Transverse colon (tissue), 4 donors: ENCODE results near the gene EYS.

Experiments used
- POLR2A ChIP-seq: fragments of 450-650 bp; IDR thresholded peaks from one replicate; pipeline ENCODE4 v1.6.1; 2016; ENCODE audit warnings: antibody characterized with exemption, mild to moderate bottlenecking, moderate library complexity
- POLR2AphosphoS5 ChIP-seq, 3 donors: sonication (generic); formaldehyde crosslinking; IDR thresholded peaks; one replicate each; pipeline ENCODE4 v1.6.1; 2016; ENCODE audit warnings: antibody characterized with exemption in 3 of 3
- TF ChIP-seq, protein P1 (sequence below), 5 experiments: fragments of 200-600 bp in 3 of 5; fragments of 450-650 bp in 2 of 5; sonication (generic) in 3 of 5; IDR thresholded peaks; 1 replicate in 2 of 5; 2 replicates in 3 of 5; pipeline ENCODE4 v1.5.1; 2016 to 2017; ENCODE audit warnings: antibody characterized with exemption in 5 of 5, inconsistent platforms in 3 of 5, mild to moderate bottlenecking in 2 of 5, moderate library complexity in 1 of 5

DNA sequence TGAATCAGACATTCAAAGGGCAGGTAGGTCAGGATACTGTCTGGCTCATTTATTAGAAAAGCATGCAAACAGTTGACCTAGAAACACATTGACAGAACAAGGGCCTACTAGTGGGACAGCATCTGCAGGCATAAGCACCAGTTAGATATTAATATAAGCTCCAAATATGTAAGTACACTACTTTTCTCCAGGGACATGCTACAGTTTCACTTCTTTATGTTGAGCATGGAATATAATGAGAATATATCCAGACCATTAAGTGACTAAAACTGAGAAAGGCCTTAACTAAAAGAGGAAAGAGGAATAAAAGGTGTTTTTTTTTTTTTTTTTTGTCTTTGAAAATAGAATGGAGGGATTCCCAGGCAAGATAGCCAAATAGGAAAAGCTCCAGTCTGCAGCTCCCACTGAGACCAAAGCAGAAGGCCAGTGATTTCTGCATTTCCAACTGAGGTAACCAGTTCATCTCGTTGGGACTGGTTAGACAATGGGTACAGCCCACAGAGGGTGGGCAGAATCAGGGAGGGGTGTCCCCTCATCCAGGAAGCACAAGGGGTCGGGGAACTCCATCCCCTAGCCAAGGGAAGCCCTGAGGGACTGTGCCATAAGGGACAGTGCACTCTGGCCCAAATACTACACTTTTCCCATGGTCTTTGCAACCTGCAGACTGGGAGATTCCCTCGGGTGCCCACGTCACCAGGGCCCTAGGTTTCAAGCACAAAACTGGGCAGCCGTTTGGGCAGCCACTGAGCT lies 1819.8 kb downstream of the EYS start:
- TF ChIP-seq POLR2A (no peak), POLR2AphosphoS5 (IDR thresholded peaks at IDR 0.05) (no peak)
- TF ChIP-seq, protein P1, sequence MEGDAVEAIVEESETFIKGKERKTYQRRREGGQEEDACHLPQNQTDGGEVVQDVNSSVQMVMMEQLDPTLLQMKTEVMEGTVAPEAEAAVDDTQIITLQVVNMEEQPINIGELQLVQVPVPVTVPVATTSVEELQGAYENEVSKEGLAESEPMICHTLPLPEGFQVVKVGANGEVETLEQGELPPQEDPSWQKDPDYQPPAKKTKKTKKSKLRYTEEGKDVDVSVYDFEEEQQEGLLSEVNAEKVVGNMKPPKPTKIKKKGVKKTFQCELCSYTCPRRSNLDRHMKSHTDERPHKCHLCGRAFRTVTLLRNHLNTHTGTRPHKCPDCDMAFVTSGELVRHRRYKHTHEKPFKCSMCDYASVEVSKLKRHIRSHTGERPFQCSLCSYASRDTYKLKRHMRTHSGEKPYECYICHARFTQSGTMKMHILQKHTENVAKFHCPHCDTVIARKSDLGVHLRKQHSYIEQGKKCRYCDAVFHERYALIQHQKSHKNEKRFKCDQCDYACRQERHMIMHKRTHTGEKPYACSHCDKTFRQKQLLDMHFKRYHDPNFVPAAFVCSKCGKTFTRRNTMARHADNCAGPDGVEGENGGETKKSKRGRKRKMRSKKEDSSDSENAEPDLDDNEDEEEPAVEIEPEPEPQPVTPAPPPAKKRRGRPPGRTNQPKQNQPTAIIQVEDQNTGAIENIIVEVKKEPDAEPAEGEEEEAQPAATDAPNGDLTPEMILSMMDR (IDR thresholded peaks at IDR 0.05) = no peak
